GM12891 (cell line): ENCODE data around the gene RPL10A.
"Not testable (repeated sequence)": the region's sequence is repeated elsewhere in the genome, so short reads cannot be mapped to it uniquely, and the experiment has no call there.

Experiments
- DNase-seq: peaks from one replicate; pipeline ENCODE4 v3.0.0; 2011; ENCODE audit warnings: low spot score; ENCODE audit not compliant: insufficient read length
- FAIRE-seq: peaks from 2 replicates; lab custom pipeline; 2011; peaks lifted over from hg19 to GRCh38; lab: Jason Lieb, UNC
- PAX5 ChIP-seq: IDR thresholded peaks from 2 replicates; pipeline ENCODE4 v1.6.1; 2011; ENCODE audit warnings: low read length, moderate library complexity, mild to moderate bottlenecking; ENCODE audit not compliant: insufficient read depth, severe bottlenecking
- POLR2A ChIP-seq: IDR thresholded peaks from 2 replicates; pipeline ENCODE4 v1.6.1; 2011; ENCODE audit warnings: low read depth, low read length, control low read depth
- POLR2AphosphoS5 ChIP-seq: IDR thresholded peaks from 2 replicates; pipeline ENCODE4 v1.6.1; 2011; ENCODE audit warnings: low read depth, low read length, control low read depth
- POU2F2 ChIP-seq: IDR thresholded peaks from 2 replicates; pipeline ENCODE4 v1.6.1; 2011; ENCODE audit warnings: low read depth, mild to moderate bottlenecking, control low read depth, low read length, moderate library complexity
- SPI1 ChIP-seq: IDR thresholded peaks from 2 replicates; pipeline ENCODE4 v1.6.1; 2011; ENCODE audit warnings: low read depth, low read length, control low read depth
- TAF1 ChIP-seq: IDR thresholded peaks from 2 replicates; pipeline ENCODE4 v1.6.1; 2011; ENCODE audit warnings: low read depth, low read length, control low read depth

Gene RPL10A

GRCh38 chr6:35507221-35507620, 39.0 kb downstream of the RPL10A start:
- FAIRE-seq = no peak
- no peak for TF ChIP-seq SPI1
- DNase-seq = no peak

- no peak for FAIRE-seq
Measured at GRCh38 chr6:35508027-35508426, 39.8 kb downstream of the RPL10A start.

GRCh38 chr6:35508542-35508941, 40.3 kb downstream of the RPL10A start:
- DNase-seq (no peak), FAIRE-seq (no peak)
- TF ChIP-seq POLR2A (no peak), POU2F2 (no peak), TAF1 (no peak), SPI1 (no peak), PAX5 (no peak), POLR2AphosphoS5 (no peak)

More at GRCh38 chr6:35508027-35508426, 39.8 kb downstream of the RPL10A start:
- no peak for DNase-seq
- TF ChIP-seq POU2F2 (no peak), TAF1 (no peak), SPI1 (no peak), POLR2AphosphoS5 (no peak), POLR2A (no peak), PAX5 (no peak)

GRCh38 chr6:35510916-35511561, 42.8 kb downstream of the RPL10A start:
- FAIRE-seq (no peak), DNase-seq (no peak)
- no peak for TF ChIP-seq POLR2A
- no peak for TF ChIP-seq POLR2AphosphoS5

GRCh38 chr6:35511562-35511941, 43.4 kb downstream of the RPL10A start:
- TF ChIP-seq PAX5 (no peak), POLR2A (no peak), SPI1 (no peak), POLR2AphosphoS5 (no peak), TAF1 (no peak), POU2F2 (no peak)
- FAIRE-seq (no peak), DNase-seq (no peak)

GRCh38 chr6:35512006-35512405, 43.8 kb downstream of the RPL10A start:
- TF ChIP-seq PAX5 = no peak
- TF ChIP-seq POU2F2 = no peak
- TF ChIP-seq POLR2A = no peak
- no peak for TF ChIP-seq POLR2AphosphoS5
- no peak for TF ChIP-seq TAF1
- TF ChIP-seq SPI1 = no peak
- no peak for DNase-seq
- no peak for FAIRE-seq

- TF ChIP-seq PAX5 = no peak
- TF ChIP-seq SPI1 = no peak
- no peak for TF ChIP-seq POLR2AphosphoS5
- no peak for TF ChIP-seq POLR2A
- TF ChIP-seq TAF1 = no peak
- TF ChIP-seq POU2F2 = no peak
- FAIRE-seq (no peak), DNase-seq (no peak)
Measured at GRCh38 chr6:35512740-35513139, 44.5 kb downstream of the RPL10A start, which contains the start of gene TULP1. TULP1 (minus strand) TSS chr6:35512896; CDS start chr6:35512858, 38 bp downstream.

GRCh38 chr6:35514587-35514986, 46.4 kb downstream of the RPL10A start:
- no peak for TF ChIP-seq SPI1
- TF ChIP-seq POLR2A = no peak
- no peak for TF ChIP-seq PAX5
- TF ChIP-seq POLR2AphosphoS5 = no peak
- no peak for TF ChIP-seq POU2F2
- no peak for FAIRE-seq
- no peak for DNase-seq

- DNase-seq, FAIRE-seq: not testable (repeated sequence)
Measured at GRCh38 chr6:35515939-35516338, 47.7 kb downstream of the RPL10A start.

- no peak for TF ChIP-seq PAX5
- DNase-seq = no peak
- no peak for FAIRE-seq
Measured at GRCh38 chr6:35516712-35517111, 48.5 kb downstream of the RPL10A start.

- DNase-seq, FAIRE-seq: not testable (repeated sequence)
- TF ChIP-seq SPI1 = peak; percentile 44; the same call in 1 of the 2 replicates
Measured at GRCh38 chr6:35517978-35518377, 49.8 kb downstream of the RPL10A start.
